NCI-H748 treated with DMSO at 0.1 percent for 48 hours (cell line): ENCODE data around the gene CMTM4.
"Not testable (repeated sequence)": the region's sequence is repeated elsewhere in the genome, so short reads cannot be mapped to it uniquely, and the experiment has no call there.

Experiments
- DNase-seq: peaks from one replicate; lab custom pipeline; 2025; lab: John Stamatoyannopoulos, UW

The CMTM4 gene

GRCh38 chr16:66673691-66674090 lies 22.9 kb downstream of the CMTM4 start:
- no peak for DNase-seq

GRCh38 chr16:66670691-66671388 lies 25.7 kb downstream of the CMTM4 start:
- no peak for DNase-seq

DNA sequence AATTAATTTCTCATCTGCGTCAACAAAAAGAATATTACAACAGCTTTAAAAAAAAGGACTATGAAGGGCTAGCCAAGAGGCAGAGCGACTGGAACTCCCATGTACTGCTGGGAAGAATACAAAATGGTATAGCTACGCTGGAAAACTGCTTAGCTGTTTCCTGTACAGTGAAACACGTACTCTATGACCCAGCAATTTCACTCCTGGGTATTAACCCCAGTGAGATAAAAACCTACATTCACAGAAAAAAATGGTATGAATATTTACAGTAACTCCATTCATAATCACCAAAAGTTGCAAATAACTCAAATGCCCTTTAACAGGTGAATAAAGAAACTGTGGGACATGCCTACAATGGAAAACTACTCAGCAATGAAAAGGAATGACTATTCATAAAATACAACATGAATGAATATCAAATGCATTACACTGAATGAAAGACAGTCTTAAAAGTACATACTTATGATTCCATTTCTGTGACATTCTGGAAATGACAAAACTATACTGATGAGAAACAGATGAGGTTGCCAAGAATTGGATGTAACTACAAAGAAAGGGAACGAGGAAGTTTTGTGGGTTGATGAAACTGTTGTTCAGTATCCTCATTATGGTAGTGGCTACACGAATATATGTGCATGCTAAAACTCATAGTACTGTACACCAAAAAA lies 27.6 kb downstream of the CMTM4 start:
- DNase-seq, result no peak

- no peak for DNase-seq
Observed at GRCh38 chr16:66667944-66668343, 28.6 kb downstream of the CMTM4 start.

DNA sequence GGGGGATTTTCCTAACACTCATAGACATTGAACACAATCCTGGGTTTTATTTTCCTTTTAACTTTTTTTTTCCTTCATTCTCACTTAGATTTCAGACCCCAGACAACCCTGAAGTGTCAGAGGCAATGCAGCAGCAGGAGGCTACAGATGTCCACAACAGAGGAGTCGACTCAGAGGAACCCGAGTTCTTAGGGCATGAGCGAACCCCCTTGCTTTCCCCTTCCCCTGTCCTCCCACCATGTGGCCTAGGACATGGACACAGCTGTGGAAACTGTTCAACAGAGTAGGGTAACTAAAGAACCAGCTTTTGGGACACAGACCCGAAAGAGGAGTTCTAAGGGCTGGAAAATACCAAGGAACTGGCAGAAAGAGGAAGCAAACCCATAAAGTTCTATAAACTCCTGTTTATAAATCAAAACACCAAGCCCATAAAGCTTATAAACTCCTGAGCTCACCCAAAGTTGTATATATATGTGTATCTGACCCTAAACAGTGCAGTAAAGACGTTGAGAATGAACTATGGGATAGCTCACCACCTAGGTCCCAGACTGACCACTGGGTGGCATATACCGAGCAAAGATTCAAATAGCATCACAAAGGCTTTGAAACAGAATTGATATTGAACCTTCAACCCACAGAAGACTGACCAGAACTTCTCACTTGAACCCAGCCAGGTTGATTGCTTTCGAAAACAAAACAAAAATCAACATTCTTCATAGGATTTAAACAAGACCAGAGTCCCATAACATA lies 33.9 kb downstream of the CMTM4 start:
- DNase-seq, result no peak

DNA sequence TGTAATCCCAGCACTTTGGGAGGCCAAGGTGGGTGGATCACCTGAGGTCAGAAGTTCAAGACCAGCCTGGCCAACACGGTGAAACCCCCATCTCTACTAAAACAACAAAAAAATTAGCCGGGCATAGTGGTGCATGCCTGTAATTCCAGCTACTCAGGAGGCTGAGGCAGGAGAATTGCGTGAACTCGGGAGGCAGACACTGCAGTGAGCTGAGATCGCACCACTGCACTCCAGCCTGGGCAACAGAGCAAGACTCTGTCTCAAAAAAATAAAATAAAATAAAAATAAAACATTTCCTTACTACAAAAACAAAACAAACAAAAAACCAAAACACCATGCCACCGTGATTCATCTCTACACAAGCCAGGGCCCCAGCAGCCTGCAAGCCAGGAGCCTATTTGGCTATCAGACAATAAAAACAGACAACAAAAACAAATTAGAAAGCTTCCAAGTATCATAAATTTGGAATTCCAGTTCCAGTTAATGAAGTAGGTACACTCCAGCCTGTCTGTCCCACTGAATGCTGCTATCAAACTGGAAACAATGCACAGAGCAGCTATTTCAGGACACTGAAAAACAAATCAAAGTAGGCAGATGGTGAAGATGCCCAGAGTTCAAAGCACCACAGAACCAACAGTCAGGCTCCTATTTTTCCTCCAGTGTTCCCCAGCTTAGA lies 34.7 kb downstream of the CMTM4 start:
- DNase-seq, result not testable (repeated sequence)

- no peak for DNase-seq
Observed at GRCh38 chr16:66661210-66661560, 35.4 kb downstream of the CMTM4 start.

- DNase-seq, result no peak
Observed at GRCh38 chr16:66660422-66661209, 35.9 kb downstream of the CMTM4 start.

DNA sequence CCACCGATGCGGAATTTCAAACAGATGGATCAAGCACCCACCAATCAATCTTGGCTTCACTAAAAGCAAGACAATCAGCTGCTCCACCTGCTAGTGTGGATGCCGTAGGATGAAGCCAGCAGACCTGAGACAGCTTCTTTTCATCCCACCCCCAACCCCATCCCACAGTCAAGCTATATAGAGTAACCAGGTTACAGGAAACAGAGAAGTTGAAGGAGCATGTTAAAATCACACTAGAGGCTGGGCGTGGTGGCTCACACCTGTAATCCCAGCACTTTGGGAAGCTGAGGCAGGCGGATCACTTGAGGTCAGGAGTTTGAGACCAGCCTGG lies 37.7 kb downstream of the CMTM4 start:
- no peak for DNase-seq

DNA sequence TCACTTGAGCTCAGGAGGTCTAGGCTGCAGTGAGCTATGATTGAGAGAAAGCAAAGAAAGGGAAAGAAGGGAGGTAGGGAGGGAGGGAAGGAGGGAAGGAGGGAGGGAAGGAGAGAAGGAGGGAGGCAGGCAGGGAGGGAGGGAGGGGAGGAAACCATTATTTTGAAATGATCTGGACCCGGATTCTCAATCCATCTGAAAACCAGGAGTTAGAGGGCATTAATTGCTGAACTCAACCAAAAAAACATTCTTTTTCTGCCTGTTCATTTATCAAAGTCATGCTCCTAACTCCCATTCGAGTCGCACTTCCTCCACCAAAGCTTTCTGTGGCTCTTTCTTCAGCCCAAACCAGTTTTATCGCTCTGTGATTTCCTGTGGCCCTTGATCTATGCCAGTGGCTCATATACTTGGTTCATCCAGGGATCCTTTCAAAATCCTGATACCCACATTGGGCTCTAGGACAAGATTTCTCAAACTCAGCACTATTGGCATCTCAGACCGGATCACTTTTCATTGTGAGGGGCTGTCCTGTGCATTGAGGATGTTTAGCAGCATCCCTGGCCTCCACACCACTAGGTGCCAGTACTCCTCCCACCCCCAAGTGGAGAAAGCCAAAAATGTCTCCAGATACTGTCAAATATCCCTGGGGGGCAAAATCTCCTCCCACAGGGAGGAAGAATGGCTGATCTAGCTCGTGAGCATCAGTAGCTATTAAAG lies 38.2 kb downstream of the CMTM4 start:
- no peak for DNase-seq

GRCh38 chr16:66656547-66656946 lies 40.0 kb downstream of the CMTM4 start:
- DNase-seq, result no peak

- no peak for DNase-seq
Observed at GRCh38 chr16:66653581-66654350, 42.8 kb downstream of the CMTM4 start.

DNA sequence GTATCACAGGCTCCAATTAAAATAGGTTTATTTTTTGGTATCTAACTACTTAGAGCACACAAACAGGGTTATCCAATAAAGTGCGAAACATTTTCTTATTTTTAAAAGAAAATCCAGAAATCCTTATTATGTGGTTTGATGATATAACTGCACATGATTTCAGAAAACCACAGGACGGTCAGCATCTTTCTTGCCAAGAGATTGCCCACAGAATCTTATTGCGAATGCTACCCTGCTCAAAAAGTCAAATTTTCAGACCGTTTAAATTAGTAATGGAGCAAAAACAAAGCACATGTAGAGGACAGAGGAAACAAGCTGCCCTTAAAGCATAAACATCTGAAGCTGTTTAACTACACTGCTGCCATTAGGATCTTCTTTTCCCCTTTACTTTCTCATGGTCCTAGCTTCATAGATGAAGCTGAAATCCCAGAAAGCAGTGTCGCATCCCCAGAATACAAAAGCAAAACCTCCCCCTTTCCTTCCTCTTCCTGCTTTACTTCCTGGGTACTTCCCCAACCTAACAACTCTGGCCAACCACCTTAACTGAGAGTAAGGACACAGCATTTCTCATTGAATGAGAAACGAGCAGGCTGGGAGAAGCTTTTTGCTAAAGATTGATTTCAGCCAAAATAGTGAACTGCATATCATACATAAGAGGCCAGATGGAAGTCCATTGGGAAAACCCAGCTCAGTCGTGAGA lies 43.7 kb downstream of the CMTM4 start:
- DNase-seq, result no peak

GRCh38 chr16:66651965-66652364 lies 44.6 kb downstream of the CMTM4 start:
- DNase-seq, result no peak

DNA sequence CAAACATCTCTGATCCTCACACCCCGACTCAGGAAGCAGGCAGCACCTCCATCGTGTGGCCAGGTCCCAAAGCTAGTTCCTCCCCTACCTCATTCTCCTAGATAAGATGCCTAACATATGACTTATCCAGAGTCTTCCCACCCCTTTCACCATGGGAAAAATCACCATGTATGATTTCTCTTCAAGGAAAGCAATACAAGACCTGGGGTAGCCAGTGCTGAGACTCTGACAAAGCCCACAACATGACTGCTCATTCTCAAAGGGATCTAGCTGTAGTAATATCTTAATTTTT lies 45.1 kb downstream of the CMTM4 start:
- peak; percentile 21 for DNase-seq

DNA sequence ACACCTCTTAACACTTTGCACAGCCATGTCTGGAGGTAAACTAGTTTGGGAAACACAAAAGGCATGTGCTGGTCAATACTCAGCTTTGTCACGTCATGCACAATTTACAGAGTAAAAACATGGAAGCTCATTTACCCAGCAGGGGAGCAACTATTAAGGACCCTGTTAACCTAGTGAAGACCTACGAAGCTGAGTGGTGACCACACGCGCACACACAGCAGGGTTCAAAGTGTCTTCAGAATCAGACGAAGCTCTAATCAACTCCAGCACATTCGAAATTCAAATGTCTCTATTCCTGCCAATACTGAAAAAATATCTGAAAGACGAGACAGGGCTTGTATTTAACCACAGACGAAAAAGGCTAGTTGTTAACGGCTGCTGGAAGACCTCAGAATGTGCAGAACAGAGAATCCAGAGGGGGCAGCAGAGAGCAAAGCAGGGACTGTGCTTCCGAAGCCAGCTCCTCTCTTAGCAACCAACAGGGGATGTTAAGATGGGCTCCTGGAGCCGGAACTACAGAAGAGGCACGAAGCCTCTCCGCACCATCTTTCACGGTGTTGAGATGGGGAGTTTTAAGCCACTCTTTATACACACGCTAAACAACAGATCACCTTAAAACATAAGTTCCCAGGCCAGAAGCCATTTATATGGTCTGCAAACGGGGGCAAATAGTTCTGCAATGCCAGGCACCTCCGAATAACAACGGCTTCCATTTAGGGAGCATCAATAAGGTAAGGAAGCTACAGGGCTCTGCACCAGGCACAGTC lies 45.7 kb downstream of the CMTM4 start:
- DNase-seq, result peak; percentile 77

DNA sequence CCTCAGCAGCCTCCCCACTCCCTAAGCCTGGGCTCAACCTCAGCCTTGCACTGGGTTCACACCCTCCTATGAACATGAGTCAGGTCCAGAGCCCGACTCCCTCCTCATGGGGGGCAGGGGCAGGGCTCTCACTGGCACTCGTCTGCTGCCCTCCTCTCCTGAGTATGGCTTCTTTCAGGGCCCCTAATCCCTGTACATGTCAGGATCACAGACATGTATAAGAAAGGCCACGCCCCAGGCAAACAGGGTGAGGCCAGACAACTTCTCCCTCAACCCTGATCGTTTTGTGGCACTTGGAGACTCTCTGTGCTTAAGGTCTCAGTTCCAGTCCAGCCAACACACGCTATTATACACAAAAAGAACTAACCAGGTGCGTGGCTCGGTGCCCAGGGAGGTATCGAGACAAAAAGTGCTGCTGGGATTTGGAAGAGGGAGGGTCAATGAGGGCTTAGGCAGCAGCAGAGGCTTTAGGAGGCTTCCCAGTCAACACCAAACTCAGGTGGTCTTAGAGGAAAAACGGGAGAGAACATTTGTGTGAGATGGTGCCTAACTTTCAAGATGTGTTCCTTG lies 46.8 kb downstream of the CMTM4 start:
- DNase-seq, result no peak

- no peak for DNase-seq
Observed at GRCh38 chr16:66649167-66649566, 47.4 kb downstream of the CMTM4 start.

GRCh38 chr16:66647866-66648265 lies 48.7 kb downstream of the CMTM4 start:
- DNase-seq, result no peak
